ENCODE measurements around the gene DIP2C. TPM values are rescaled to one million over a fixed set of nuclear protein-coding genes. Genes with fewer than 3 reads are reported as not detected.

DIP2C gene
- polyA plus RNA-seq, 3 donors, result 0.11 TPM; not detected in 2

- WGBS (ENCODE audit: insufficient coverage), result 78% methylated on average over 4 of the region's 10 CpGs
Observed at GRCh38 chr10:377228-377627, 312.2 kb downstream of the DIP2C start.

DNA sequence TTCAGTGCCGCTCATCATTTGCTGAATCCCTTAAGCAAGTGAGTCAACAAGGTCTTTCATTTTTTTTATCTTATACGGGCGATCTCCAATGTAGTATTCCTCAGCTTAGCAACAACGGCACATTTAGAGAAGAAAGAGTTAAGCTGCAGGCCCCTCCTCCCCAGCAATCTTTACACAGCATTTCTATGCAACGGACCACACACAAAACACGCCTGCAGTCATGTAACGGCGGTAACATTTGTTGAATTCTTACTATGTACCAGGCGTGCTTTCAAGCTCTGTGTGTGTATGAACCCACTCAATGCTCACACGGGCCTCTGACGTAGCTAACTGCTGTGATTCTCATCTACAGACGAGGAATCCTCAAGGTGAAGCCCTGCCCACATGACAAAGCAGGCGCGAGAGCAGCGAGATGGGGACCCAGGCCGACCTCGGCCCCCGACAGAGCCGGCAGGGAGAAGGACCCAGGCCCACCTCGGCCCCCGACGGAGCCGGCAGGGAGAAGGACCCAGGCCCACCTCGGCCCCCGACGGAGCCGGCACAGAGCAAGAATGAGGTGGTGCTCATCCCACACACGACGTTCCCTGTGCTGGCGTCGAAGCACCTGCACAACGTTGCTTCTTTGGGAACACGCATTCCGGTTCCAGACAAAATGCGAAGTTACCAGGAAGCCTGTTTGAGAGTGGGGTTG lies 313.5 kb downstream of the DIP2C start:
- Histone ChIP-seq H4K20me1 (ENCODE audit: insufficient read depth, low read length) (no peaks in the 10 kb centered on the region), H2AFZ (ENCODE audit: insufficient read depth, low read depth, low read length, poor library complexity, severe bottlenecking) (no peak overlapping the region), H3K9ac (ENCODE audit: insufficient read depth, low read length, poor library complexity, severe bottlenecking) (no peak overlapping the region), H3K27me3 (ENCODE audit: control insufficient read depth in 2 of 2, insufficient read depth in 2 of 2, low read length in 2 of 2) (no peaks in the 10 kb centered on the region), H3K9me3 (replicated peaks in 1 of 2; ENCODE audit: control insufficient read depth in 1 of 2, insufficient read depth in 1 of 2, low read length in 2 of 2) (peaks cover 0 to 7% of the 10 kb centered on the region in 2 donors), H3K27ac (ENCODE audit: low read depth in 1 of 2, low read length in 2 of 2) (no peak overlapping the region), H3K4me2 (replicated peaks; ENCODE audit: extremely low read depth, low read length, poor library complexity, severe bottlenecking) (no peak overlapping the region), H3K4me1 (ENCODE audit: control insufficient read depth in 1 of 2, insufficient read depth in 2 of 2, low read length in 2 of 2) (no peaks in the 10 kb centered on the region), H3K4me3 (replicated peaks in 1 of 3; ENCODE audit: low read depth in 2 of 3, low read length in 3 of 3) (no peak overlapping the region), H3K79me2 (ENCODE audit: insufficient read depth, low read length) (no peaks in the 10 kb centered on the region), H3K36me3 (replicated peaks in 1 of 2; ENCODE audit: control insufficient read depth in 1 of 2, insufficient read depth in 2 of 2, low read length in 2 of 2) (no peaks in the 10 kb centered on the region)
- H3K4me3 Mint-ChIP-seq, result no peak overlapping the region
- TF ChIP-seq, protein P1, sequence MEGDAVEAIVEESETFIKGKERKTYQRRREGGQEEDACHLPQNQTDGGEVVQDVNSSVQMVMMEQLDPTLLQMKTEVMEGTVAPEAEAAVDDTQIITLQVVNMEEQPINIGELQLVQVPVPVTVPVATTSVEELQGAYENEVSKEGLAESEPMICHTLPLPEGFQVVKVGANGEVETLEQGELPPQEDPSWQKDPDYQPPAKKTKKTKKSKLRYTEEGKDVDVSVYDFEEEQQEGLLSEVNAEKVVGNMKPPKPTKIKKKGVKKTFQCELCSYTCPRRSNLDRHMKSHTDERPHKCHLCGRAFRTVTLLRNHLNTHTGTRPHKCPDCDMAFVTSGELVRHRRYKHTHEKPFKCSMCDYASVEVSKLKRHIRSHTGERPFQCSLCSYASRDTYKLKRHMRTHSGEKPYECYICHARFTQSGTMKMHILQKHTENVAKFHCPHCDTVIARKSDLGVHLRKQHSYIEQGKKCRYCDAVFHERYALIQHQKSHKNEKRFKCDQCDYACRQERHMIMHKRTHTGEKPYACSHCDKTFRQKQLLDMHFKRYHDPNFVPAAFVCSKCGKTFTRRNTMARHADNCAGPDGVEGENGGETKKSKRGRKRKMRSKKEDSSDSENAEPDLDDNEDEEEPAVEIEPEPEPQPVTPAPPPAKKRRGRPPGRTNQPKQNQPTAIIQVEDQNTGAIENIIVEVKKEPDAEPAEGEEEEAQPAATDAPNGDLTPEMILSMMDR (IDR thresholded peaks at IDR 0.05), result no peak
- H3K27me3 Mint-ChIP-seq (ENCODE audit: low read depth in 3 of 3), result peaks cover 2 to 7% (median 6%) of the 10 kb centered on the region in 3 donors
- no peak overlapping the region for H3K27ac Mint-ChIP-seq
- WGBS (ENCODE audit: insufficient coverage), result 93% methylated on average over 29 of the region's 35 CpGs
- intact Hi-C loops (cut with micrococcal nuclease), result no loop called here
- H3K36me3 Mint-ChIP-seq, result no peaks in the 10 kb centered on the region
- H3K4me1 Mint-ChIP-seq, result no peaks in the 10 kb centered on the region
- H3K9me3 Mint-ChIP-seq, result peaks cover 0 to 5% (median 2%) of the 10 kb centered on the region in 7 donors
- no peak for DNase-seq

More at GRCh38 chr10:377228-377627, 312.2 kb downstream of the DIP2C start:
- Histone ChIP-seq H3K9ac (ENCODE audit: insufficient read depth, low read length, poor library complexity, severe bottlenecking) (no peak overlapping the region), H4K20me1 (ENCODE audit: insufficient read depth, low read length) (no peaks in the 10 kb centered on the region), H2AFZ (ENCODE audit: insufficient read depth, low read depth, low read length, poor library complexity, severe bottlenecking) (no peak overlapping the region), H3K79me2 (ENCODE audit: insufficient read depth, low read length) (no peaks in the 10 kb centered on the region), H3K4me3 (replicated peaks in 1 of 3; ENCODE audit: low read depth in 2 of 3, low read length in 3 of 3) (no peak overlapping the region), H3K4me1 (ENCODE audit: control insufficient read depth in 1 of 2, insufficient read depth in 2 of 2, low read length in 2 of 2) (no peaks in the 10 kb centered on the region), H3K9me3 (replicated peaks in 1 of 2; ENCODE audit: control insufficient read depth in 1 of 2, insufficient read depth in 1 of 2, low read length in 2 of 2) (peaks cover 0 to 7% of the 10 kb centered on the region in 2 donors), H3K4me2 (replicated peaks; ENCODE audit: extremely low read depth, low read length, poor library complexity, severe bottlenecking) (no peak overlapping the region), H3K36me3 (replicated peaks in 1 of 2; ENCODE audit: control insufficient read depth in 1 of 2, insufficient read depth in 2 of 2, low read length in 2 of 2) (no peaks in the 10 kb centered on the region), H3K27me3 (ENCODE audit: control insufficient read depth in 2 of 2, insufficient read depth in 2 of 2, low read length in 2 of 2) (no peaks in the 10 kb centered on the region), H3K27ac (ENCODE audit: low read depth in 1 of 2, low read length in 2 of 2) (no peak overlapping the region)
- Mint-ChIP-seq H3K9me3 (peaks cover 0 to 6% (median 3%) of the 10 kb centered on the region in 7 donors), H3K36me3 (no peaks in the 10 kb centered on the region), H3K27ac (no peak overlapping the region), H3K4me1 (no peaks in the 10 kb centered on the region), H3K4me3 (no peak overlapping the region), H3K27me3 (ENCODE audit: low read depth in 3 of 3) (peaks cover 2 to 6% (median 4%) of the 10 kb centered on the region in 3 donors)
- intact Hi-C loops (cut with micrococcal nuclease), result no loop called here
- TF ChIP-seq, protein P1 (IDR thresholded peaks at IDR 0.05), result no peak
- DNase-seq, result no peak

Data from CD14-positive monocyte (primary cell).